GM12891 (cell line): Measurements from ENCODE around the gene GRIK4.

Source experiments
- POLR2A ChIP-seq: IDR thresholded peaks from 2 replicates; pipeline ENCODE4 v1.6.1; 2011; ENCODE audit warnings: low read depth, low read length, control low read depth
- POLR2AphosphoS5 ChIP-seq: IDR thresholded peaks from 2 replicates; pipeline ENCODE4 v1.6.1; 2011; ENCODE audit warnings: low read depth, low read length, control low read depth
- POU2F2 ChIP-seq: IDR thresholded peaks from 2 replicates; pipeline ENCODE4 v1.6.1; 2011; ENCODE audit warnings: low read depth, mild to moderate bottlenecking, control low read depth, low read length, moderate library complexity
- SPI1 ChIP-seq: IDR thresholded peaks from 2 replicates; pipeline ENCODE4 v1.6.1; 2011; ENCODE audit warnings: low read depth, low read length, control low read depth
- TAF1 ChIP-seq: IDR thresholded peaks from 2 replicates; pipeline ENCODE4 v1.6.1; 2011; ENCODE audit warnings: low read depth, low read length, control low read depth

- no peak for TF ChIP-seq SPI1
- TF ChIP-seq TAF1: no peak
- no peak for TF ChIP-seq POLR2AphosphoS5
- no peak for TF ChIP-seq POLR2A
- no peak for TF ChIP-seq POU2F2
These were observed 151.6 kb downstream of the GRIK4 start for GRCh38 chr11:120663142-120663541.
